B cell (primary cell): ENCODE results near the gene ZSCAN21. TPM values are rescaled to one million over a fixed set of nuclear protein-coding genes. Genes with fewer than 3 reads are reported as not detected.

ENCODE experiments used
- ATAC-seq: fragments of 200-7000 bp; cut with Tn5 transposase; one replicate; pipeline ENCODE4 v1.10.0; 2021; ENCODE audit warnings: low read depth, mild to moderate bottlenecking, moderate number of reproducible peaks, moderate library complexity
- CTCF ChIA-PET: fragments of 350-600 bp; sonication (Branson Sonifier 250); formaldehyde crosslinking; loops from one replicate; lab custom pipeline; 2021; ENCODE audit warnings: antibody characterized with exemption, inconsistent platforms; lab: Charles Lee
- POLR2A ChIA-PET: fragments of 350-600 bp; sonication (Branson Sonifier 250); formaldehyde crosslinking; loops from one replicate; lab custom pipeline; 2021; ENCODE audit warnings: antibody characterized with exemption; lab: Charles Lee
- DNase-seq: peaks from one replicate; pipeline ENCODE4 v3.0.0; 2013
- H2AFZ ChIP-seq: 2 replicates; pipeline ENCODE4 v1.6.1; 2012; ENCODE audit warnings: mild to moderate bottlenecking, low read depth, low read length; ENCODE audit not compliant: insufficient read depth, poor library complexity, severe bottlenecking
- H3K27ac ChIP-seq, 2 donors: 1 replicate in 1 of 2; 2 replicates in 1 of 2; pipeline ENCODE4 v1.5.1; 2012 to 2013; ENCODE audit warnings: low read length in 2 of 2, mild to moderate bottlenecking in 2 of 2, moderate library complexity in 1 of 2
- H3K27me3 ChIP-seq, 4 experiments: fragments of 200-600 bp in 1 of 4; sonication (generic) in 1 of 4; replicated peaks in 1 of 4; 1 replicate in 2 of 4; 2 replicates in 2 of 4; pipeline versions ENCODE4 v1.6.1 to v1.7.0; 2013 to 2016; ENCODE audit warnings: low read length in 3 of 4, mild to moderate bottlenecking in 2 of 4, mixed read lengths in 1 of 4, moderate library complexity in 1 of 4; ENCODE audit not compliant: insufficient read depth in 4 of 4, control insufficient read depth in 3 of 4; ENCODE audit errors: control extremely low read depth in 1 of 4
- H3K36me3 ChIP-seq, 2 experiments: replicated peaks in 1 of 2; 1 replicate in 1 of 2; 2 replicates in 1 of 2; pipeline versions ENCODE4 v1.6.1 to v1.7.1; 2013; ENCODE audit warnings: low read length in 1 of 2; ENCODE audit not compliant: insufficient read depth in 2 of 2, control insufficient read depth in 1 of 2; ENCODE audit errors: control extremely low read depth in 1 of 2, extremely low read depth in 1 of 2
- H3K4me1 ChIP-seq, 2 donors: fragments of 200-600 bp in 1 of 2; sonication (generic) in 1 of 2; 1 replicate in 1 of 2; 2 replicates in 1 of 2; pipeline versions ENCODE4 v1.5.1 to v1.6.1; 2013 to 2017; ENCODE audit warnings: low read length in 2 of 2; ENCODE audit not compliant: control insufficient read depth in 2 of 2, insufficient read depth in 2 of 2
- H3K4me2 ChIP-seq: replicated peaks from 2 replicates; pipeline ENCODE3; 2012; ENCODE audit warnings: mild to moderate bottlenecking, low read depth, low read length; ENCODE audit not compliant: poor library complexity, severe bottlenecking
- H3K4me3 ChIP-seq, 5 experiments: fragments of 200-600 bp in 1 of 5; sonication (generic) in 1 of 5; 1 replicate in 3 of 5; 2 replicates in 2 of 5; pipeline versions ENCODE4 v1.5.1 to v1.7.0; 2011 to 2016; ENCODE audit warnings: low read length in 4 of 5, mild to moderate bottlenecking in 4 of 5, low read depth in 2 of 5, control low read depth in 1 of 5, moderate library complexity in 1 of 5; ENCODE audit not compliant: insufficient read depth in 1 of 5; ENCODE audit errors: control extremely low read depth in 1 of 5, extremely low read depth in 1 of 5
- H3K79me2 ChIP-seq: fragments of 200-600 bp; sonication (generic); one replicate; pipeline ENCODE4 v1.6.0; 2016; ENCODE audit warnings: low read length; ENCODE audit not compliant: control insufficient read depth, insufficient read depth
- H3K9ac ChIP-seq: fragments of 200-600 bp; sonication (generic); 2 replicates; pipeline ENCODE4 v1.6.1; 2017; ENCODE audit warnings: mild to moderate bottlenecking, low read length, moderate library complexity
- H3K9me3 ChIP-seq, 3 donors: one replicate each; pipeline versions ENCODE4 v1.6.1 to v1.7.1; 2013; ENCODE audit warnings: low read length in 2 of 3; ENCODE audit not compliant: control insufficient read depth in 2 of 3, insufficient read depth in 1 of 3; ENCODE audit errors: control extremely low read depth in 1 of 3
- H4K20me1 ChIP-seq: 2 replicates; pipeline ENCODE4 v1.6.0; 2012; ENCODE audit warnings: mild to moderate bottlenecking, low read length; ENCODE audit not compliant: insufficient read depth, control insufficient read depth, poor library complexity, severe bottlenecking
- H3K27ac Mint-ChIP-seq: one replicate; pipeline ENCODE4 v1.8.0; 2021; ENCODE audit warnings: mixed read lengths
- H3K27me3 Mint-ChIP-seq: one replicate; pipeline ENCODE4 v1.8.0; 2021; ENCODE audit warnings: mixed read lengths
- H3K4me1 Mint-ChIP-seq: one replicate; pipeline ENCODE4 v1.8.0; 2021; ENCODE audit warnings: mixed read lengths
- H3K4me3 Mint-ChIP-seq: one replicate; pipeline ENCODE4 v1.8.0; 2021; ENCODE audit warnings: mixed read lengths
- H3K9me3 Mint-ChIP-seq: one replicate; pipeline ENCODE4 v1.8.0; 2022; ENCODE audit warnings: mixed read lengths; ENCODE audit not compliant: insufficient read depth
- CTCF ChIP-seq: fragments of 200-600 bp; IDR thresholded peaks from one replicate; pipeline ENCODE4 v1.8.0; 2022; ENCODE audit warnings: antibody characterized with exemption, mild to moderate bottlenecking
- EZH2 ChIP-seq: IDR thresholded peaks from 2 replicates; pipeline ENCODE4 v1.6.1; 2012; ENCODE audit warnings: borderline replicate concordance, low read depth, mild to moderate bottlenecking, moderate library complexity, low read length; ENCODE audit not compliant: insufficient read depth, poor library complexity, severe bottlenecking
- WGBS: methylation state at CpG from one replicate; pipeline ENCODE4 v1.1.5; 2013; ENCODE audit warnings: missing lambda C conversion rate; ENCODE audit not compliant: insufficient coverage; 5-methylcytosine and 5-hydroxymethylcytosine counted together
- intact Hi-C: fragments of 100-400 bp; cut with micrococcal nuclease; formaldehyde crosslinking; loops from one replicate; pipeline ENCODE4 v1.10.0; 2022
- polyA plus RNA-seq: library from polyadenylated mRNA; depleted of rRNA; stranded (reverse); fragments of >200 nt; gene quantifications from 2 replicates; pipeline ENCODE4 v1.2.3, GENCODE V29; 2012
- total RNA-seq, 2 donors: library from RNA; stranded (reverse); fragments of 120-200 nt in 1 of 2; gene quantifications; 1 replicate in 1 of 2; 2 replicates in 1 of 2; pipeline versions ENCODE4 v1.2.3 to v1.2.4, GENCODE V29; 2013 to 2022

The ZSCAN21 gene
- total and polyA plus RNA-seq, 2 donors (not counting 1 experiment from before 2014, with no cell fraction given): 6.7 to 13.2 TPM

DNA sequence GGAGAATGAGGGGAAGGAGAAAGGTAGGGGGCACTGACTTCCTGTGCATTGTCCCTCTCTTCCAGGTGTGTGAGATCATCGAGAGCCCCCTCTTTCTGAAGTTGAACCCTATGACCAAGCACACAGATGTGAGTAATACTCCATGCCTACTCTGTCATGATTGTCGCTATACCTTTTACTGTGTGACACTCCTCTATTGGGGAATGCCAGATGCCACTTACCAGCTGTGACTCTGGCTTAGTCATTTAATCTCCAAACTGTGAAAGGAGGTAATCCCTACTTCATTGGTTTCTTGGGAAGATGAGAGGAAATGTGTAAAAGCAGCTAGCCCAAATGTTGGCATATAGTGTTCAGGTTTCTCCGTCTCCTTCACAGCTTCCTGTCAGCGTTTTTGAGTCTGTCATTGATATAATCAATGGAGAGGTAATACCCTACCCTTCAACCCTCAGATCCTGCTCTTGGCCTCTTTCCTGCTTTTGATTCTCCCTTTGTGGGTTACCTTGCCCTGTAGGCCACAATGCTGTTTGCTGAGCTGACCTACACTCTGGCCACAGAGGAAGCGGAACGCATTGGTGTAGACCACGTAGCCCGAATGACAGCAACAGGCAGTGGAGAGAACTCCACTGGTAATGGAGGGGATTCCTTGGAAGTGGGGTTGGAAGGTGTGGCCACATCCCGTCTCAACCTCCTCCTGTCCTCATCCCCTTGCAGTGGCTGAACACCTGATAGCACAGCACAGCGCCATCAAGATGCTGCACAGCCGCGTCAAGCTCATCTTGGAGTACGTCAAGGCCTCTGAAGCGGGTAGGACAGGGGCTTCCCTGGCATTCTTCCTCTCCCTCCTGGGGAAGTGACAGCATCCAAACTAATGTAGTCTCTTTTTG lies 41.2 kb downstream of the ZSCAN21 start:
- Mint-ChIP-seq H3K27ac (peak overlapping the region; percentile 76), H3K4me3 (peak overlapping the region; percentile 58), H3K27me3 (no peaks in the 10 kb centered on the region), H3K4me1 (peaks cover 19% of the 10 kb centered on the region), H3K9me3 (no peaks in the 10 kb centered on the region)
- Histone ChIP-seq H2AFZ (no peak overlapping the region), H3K9me3 (no peaks in the 10 kb centered on the region), H3K4me3 (no peak overlapping the region), H3K27me3 (no peaks in the 10 kb centered on the region), H4K20me1 (peaks cover 28% of the 10 kb centered on the region), H3K79me2 (peaks cover 14% of the 10 kb centered on the region), H3K27ac (no peak overlapping the region), H3K36me3 (peaks cover 0 to 53% of the 10 kb centered on the region in 2 experiments), H3K4me2 (no peak overlapping the region), H3K4me1 (peaks cover 14 to 18% of the 10 kb centered on the region in 2 donors), H3K9ac (no peak overlapping the region)
- WGBS: 100% methylated on average over 11 of the region's 14 CpGs
- ATAC-seq (no peak), DNase-seq (no peak)
- TF ChIP-seq CTCF (no peak), EZH2 (no peak)
- POLR2A ChIA-PET: interaction anchor here (0.9 to 1.6 kb wide), 2 partner anchors 10 to 27 kb away, joined by 6 to 10 read pairs; partner anchors contain the start of genes AP4M1 and MCM7
- CTCF ChIA-PET: interaction anchor here (0.8 to 1.2 kb wide), 4 partner anchors 10 to 177 kb away, joined by 3 to 4 read pairs (median 3); no protein-coding TSS in a partner anchor
- intact Hi-C loops: no loop called here
